Measurements from ENCODE around the gene ZSCAN5A.
"Not testable (repeated sequence)": the region's sequence is repeated elsewhere in the genome, so short reads cannot be mapped to it uniquely, and the experiment has no call there.

ZSCAN5A gene

DNA sequence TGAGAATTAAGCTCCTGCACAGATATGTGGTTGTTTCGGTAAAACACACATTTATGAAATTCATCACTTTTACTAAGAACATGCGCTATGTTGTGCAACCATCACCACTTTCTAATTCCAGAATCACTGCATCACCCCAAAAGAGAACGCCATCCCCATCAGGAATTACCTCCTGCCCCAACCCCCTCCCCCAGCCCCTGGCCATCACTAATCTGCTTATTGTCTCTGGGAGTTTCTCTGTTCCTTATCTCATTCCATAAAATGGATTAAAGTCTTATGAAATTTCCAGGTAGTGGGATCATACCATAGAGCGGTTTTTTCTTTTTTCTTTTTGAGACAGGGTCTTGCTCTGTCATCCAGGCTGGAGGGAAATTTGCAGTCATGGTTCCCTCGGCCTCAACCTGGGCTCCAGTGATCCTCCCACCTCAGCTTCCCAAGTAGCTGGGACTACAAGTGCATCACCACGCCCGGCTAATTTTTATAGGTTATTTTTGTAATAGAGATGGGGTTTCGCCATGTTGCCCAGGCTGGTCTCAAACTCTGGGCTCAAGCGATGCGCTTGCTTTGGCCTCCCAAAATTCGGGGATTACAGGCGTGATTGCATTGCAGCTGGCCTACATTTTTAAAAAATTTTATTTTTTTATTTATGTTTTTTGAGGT, 120.5 kb downstream of the ZSCAN5A start:
- DNase-seq (ENCODE audit: low read depth), result no peak
- TF ChIP-seq, protein P1, sequence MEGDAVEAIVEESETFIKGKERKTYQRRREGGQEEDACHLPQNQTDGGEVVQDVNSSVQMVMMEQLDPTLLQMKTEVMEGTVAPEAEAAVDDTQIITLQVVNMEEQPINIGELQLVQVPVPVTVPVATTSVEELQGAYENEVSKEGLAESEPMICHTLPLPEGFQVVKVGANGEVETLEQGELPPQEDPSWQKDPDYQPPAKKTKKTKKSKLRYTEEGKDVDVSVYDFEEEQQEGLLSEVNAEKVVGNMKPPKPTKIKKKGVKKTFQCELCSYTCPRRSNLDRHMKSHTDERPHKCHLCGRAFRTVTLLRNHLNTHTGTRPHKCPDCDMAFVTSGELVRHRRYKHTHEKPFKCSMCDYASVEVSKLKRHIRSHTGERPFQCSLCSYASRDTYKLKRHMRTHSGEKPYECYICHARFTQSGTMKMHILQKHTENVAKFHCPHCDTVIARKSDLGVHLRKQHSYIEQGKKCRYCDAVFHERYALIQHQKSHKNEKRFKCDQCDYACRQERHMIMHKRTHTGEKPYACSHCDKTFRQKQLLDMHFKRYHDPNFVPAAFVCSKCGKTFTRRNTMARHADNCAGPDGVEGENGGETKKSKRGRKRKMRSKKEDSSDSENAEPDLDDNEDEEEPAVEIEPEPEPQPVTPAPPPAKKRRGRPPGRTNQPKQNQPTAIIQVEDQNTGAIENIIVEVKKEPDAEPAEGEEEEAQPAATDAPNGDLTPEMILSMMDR (IDR thresholded peaks at IDR 0.05; ENCODE audit: control insufficient read depth, insufficient read depth, low read depth, low read length, missing control alignments), result no peak
- H3K4me3 ChIP-seq (ENCODE audit: control insufficient read depth, low read depth, low read length), result no peak overlapping the region

DNA sequence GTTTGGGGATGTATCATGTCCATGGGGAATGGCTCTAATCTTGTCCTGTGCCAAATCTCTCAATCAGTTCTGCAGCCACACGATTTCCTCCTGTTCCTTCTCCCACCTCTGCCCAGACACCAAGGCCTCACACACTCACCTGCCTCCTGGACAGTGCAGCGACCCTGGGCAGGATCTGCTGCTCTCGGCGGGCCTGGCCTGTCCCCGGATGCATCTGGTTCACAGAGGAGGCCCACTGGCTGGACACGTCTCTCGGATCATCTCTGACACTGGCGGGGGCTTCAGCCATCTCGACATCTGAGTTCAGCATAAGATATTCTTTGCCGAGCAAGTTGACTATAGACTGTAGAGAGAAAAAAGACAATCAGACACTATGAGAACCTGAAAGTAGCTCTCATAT, 122.9 kb downstream of the ZSCAN5A start:
- DNase-seq (ENCODE audit: low read depth), result no peak
- H3K4me3 ChIP-seq (ENCODE audit: control insufficient read depth, low read depth, low read length), result no peak overlapping the region
- TF ChIP-seq, protein P1 (IDR thresholded peaks at IDR 0.05; ENCODE audit: control insufficient read depth, insufficient read depth, low read depth, low read length, missing control alignments), result no peak

DNA sequence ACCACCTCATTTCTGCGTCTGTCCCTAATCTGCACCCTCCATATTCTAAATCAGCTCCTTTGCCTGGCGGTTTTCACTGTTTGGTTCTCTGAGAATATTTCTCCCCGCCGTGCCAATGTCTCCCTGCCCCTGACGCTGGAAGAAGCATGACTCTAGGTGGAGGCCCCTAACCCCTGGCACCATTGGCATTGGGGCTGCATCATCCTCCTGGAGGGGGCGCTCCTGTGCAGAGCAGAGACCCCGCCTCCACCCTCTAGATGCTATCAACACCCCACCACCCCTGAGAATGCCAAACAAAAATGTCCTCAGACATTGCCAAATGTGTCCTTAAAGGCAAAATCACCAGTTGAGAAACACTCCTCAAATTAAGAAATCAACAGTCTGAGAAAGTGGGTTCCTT, 123.5 kb downstream of the ZSCAN5A start:
- TF ChIP-seq, protein P1 (IDR thresholded peaks at IDR 0.05; ENCODE audit: control insufficient read depth, insufficient read depth, low read depth, low read length, missing control alignments), result no peak
- no peak overlapping the region for H3K4me3 ChIP-seq (ENCODE audit: control insufficient read depth, low read depth, low read length)
- DNase-seq (ENCODE audit: low read depth), result no peak

DNA sequence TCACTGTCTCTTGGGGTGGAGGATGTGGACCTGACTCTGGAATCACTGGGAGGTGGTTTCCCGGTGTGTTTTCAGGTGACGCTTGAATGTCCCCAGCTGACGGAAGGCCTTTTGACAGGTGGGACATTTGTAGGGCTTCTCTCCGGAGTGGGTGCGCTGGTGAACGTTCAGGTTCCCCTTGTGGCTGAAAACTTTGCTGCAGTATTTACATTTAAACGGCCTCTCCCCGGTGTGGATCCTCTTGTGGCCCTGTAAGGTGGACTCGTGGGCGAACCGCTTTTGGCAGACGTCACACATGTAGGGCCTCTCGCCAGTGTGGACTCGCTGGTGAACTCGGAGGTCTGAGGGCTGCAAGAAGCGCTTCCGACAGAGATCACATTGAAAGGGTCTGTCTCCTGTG, 124.9 kb downstream of the ZSCAN5A start:
- TF ChIP-seq, protein P1 (IDR thresholded peaks at IDR 0.05; ENCODE audit: control insufficient read depth, insufficient read depth, low read depth, low read length, missing control alignments), result no peak
- no peak for DNase-seq (ENCODE audit: low read depth)

DNA sequence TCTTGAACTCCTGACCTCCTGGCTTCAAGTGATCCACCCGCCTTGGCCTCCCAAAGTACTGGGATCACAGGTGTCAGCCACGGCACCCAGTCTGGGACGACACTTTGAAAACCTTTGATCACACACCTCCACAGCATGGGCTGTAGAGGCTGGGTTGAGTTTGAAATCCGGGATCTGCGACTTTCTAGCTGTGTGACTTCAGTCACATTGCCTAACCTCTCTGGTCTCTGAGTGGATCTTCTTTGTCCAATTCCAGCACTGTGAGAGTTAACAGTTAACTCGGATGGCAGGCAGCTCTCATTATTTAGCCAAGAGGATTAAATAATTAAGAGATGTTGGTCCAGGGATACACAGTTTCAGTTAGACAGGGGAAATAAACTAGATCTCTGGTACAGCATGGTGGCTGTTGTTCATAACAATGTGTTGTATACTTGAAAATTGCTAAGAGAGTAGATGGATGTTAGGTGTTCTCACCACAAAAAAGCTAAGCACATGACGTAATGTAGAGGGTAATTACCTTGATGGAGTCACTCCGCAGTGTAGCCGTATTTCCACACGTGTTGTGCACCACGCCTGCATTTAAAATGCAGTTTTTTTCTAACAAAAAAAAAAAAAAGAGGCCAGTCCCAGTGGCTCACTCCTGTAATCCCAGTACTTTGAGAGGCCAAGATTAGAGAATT, 136.9 kb downstream of the ZSCAN5A start:
- no peak for DNase-seq (ENCODE audit: low read depth)
- no peak overlapping the region for H3K4me3 ChIP-seq (ENCODE audit: control insufficient read depth, low read depth, low read length)
- TF ChIP-seq, protein P1 (IDR thresholded peaks at IDR 0.05; ENCODE audit: control insufficient read depth, insufficient read depth, low read depth, low read length, missing control alignments), result no peak

More for the DNA sequence above, 124.9 kb downstream of the ZSCAN5A start:
- no peak overlapping the region for H3K4me3 ChIP-seq (ENCODE audit: control insufficient read depth, low read depth, low read length)

DNA sequence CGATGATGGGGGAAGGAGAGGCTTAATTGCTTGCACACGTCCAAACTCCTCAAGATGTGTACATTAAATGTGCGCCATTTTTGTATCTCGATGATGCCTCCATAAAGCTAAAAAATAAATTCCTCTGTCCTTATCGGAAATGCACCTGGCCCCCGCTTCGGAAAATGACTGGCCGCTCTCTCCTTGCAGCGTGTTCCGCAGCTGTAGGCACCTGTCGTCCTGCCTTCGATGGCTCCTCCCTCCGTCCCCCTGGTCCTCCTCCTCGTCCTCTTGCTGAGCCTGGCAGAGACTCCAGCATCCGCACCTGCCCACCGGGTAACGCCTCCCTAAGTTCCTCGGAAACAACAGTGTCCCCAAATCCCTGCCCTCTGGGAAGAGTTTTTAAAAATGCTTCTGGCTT, 137.8 kb downstream of the ZSCAN5A start:
- TF ChIP-seq, protein P1 (IDR thresholded peaks at IDR 0.05; ENCODE audit: control insufficient read depth, insufficient read depth, low read depth, low read length, missing control alignments), result no peak
- DNase-seq (ENCODE audit: low read depth), result no peak
- no peak overlapping the region for H3K4me3 ChIP-seq (ENCODE audit: control insufficient read depth, low read depth, low read length)

DNA sequence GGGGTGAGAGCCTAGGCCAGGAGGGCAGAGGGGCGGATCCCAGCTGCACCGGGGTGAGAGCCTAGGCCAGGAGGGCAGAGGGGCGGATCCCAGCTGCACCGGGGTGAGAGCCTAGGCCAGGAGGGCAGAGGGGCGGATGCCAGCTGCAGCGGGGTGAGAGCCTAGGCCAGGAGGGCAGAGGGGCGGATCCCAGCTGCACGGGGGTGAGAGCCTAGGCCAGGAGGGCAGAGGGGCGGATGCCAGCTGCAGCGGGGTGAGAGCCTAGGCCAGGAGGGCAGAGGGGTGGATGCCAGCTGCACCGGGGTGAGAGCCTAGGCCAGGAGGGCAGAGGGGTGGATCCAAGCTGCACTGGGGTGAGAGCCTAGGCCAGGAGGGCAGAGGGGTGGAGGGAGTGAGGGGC, 138.3 kb downstream of the ZSCAN5A start:
- H3K4me3 ChIP-seq (ENCODE audit: control insufficient read depth, low read depth, low read length); DNase-seq (ENCODE audit: low read depth): not testable (repeated sequence)

DNA sequence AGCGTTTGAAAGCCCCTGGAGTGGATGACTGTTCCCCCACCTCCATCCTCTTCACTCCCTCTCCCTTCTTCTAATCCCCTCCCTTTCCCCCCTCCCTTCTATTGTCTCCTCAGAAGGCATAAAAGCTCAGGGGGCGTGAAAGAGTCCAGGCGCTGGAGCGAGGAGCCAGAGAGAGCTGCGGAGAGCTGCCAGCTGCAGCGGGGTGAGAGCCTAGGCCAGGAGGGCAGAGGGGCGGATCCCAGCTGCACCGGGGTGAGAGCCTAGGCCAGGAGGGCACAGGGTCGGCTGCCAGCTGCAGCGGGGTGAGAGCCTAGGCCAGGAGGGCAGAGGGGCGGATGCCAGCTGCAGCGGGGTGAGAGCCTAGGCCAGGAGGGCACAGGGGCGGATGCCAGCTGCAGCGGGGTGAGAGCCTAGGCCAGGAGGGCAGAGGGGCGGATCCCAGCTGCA, 138.8 kb downstream of the ZSCAN5A start, which contains the start of gene GALP:
Gene GALP (plus strand): TSS at position 148 of the 447 bp plus-strand sequence. CDS start 1,101 bp downstream, outside the sequence.
- not testable (repeated sequence) for H3K4me3 ChIP-seq (ENCODE audit: control insufficient read depth, low read depth, low read length); DNase-seq (ENCODE audit: low read depth)
